Measurements from ENCODE around the gene CFAP77.

The CFAP77 gene

GRCh38 chr9:132591751-132592314, 181.8 kb downstream of the CFAP77 start:
- H3K9me3 Mint-ChIP-seq, result no peaks in the 10 kb centered on the region
- H3K27me3 Mint-ChIP-seq (ENCODE audit: low read depth), result peaks cover 84% of the 10 kb centered on the region
- no peak overlapping the region for H3K27ac Mint-ChIP-seq
- peaks cover 5% of the 10 kb centered on the region for H3K4me1 Mint-ChIP-seq
- no peak for TF ChIP-seq CTCF (IDR thresholded peaks at IDR 0.05; ENCODE audit: unreplicated experiment in 3 of 3)
- no peak overlapping the region for H3K4me3 Mint-ChIP-seq
- peaks cover 29% of the 10 kb centered on the region for H3K36me3 Mint-ChIP-seq (ENCODE audit: low read depth)

- no peak overlapping the region for H3K27ac Mint-ChIP-seq
- peaks cover 78% of the 10 kb centered on the region for H3K27me3 Mint-ChIP-seq (ENCODE audit: low read depth)
- TF ChIP-seq CTCF (IDR thresholded peaks at IDR 0.05; ENCODE audit: unreplicated experiment in 3 of 3), result no peak
- no peak overlapping the region for H3K4me3 Mint-ChIP-seq
- H3K9me3 Mint-ChIP-seq, result no peaks in the 10 kb centered on the region
- H3K36me3 Mint-ChIP-seq (ENCODE audit: low read depth), result peaks cover 29% of the 10 kb centered on the region
- peaks cover 5% of the 10 kb centered on the region for H3K4me1 Mint-ChIP-seq
Measured at GRCh38 chr9:132592451-132592850, 182.4 kb downstream of the CFAP77 start.

- no peak overlapping the region for H3K27ac Mint-ChIP-seq
- H3K4me1 Mint-ChIP-seq, result peaks cover 5% of the 10 kb centered on the region
- peaks cover 60% of the 10 kb centered on the region for H3K27me3 Mint-ChIP-seq (ENCODE audit: low read depth)
- no peak overlapping the region for H3K4me3 Mint-ChIP-seq
- no peaks in the 10 kb centered on the region for H3K9me3 Mint-ChIP-seq
- no peak for TF ChIP-seq CTCF (IDR thresholded peaks at IDR 0.05; ENCODE audit: unreplicated experiment in 3 of 3)
- peaks cover 34% of the 10 kb centered on the region for H3K36me3 Mint-ChIP-seq (ENCODE audit: low read depth)
Measured at GRCh38 chr9:132594412-132594811, 184.4 kb downstream of the CFAP77 start.

GRCh38 chr9:132595319-132595718, 185.3 kb downstream of the CFAP77 start:
- Mint-ChIP-seq H3K9me3 (no peaks in the 10 kb centered on the region), H3K27me3 (ENCODE audit: low read depth) (peaks cover 51% of the 10 kb centered on the region)

GRCh38 chr9:132596200-132596599, 186.2 kb downstream of the CFAP77 start:
- no peak overlapping the region for H3K27ac Mint-ChIP-seq
- no peaks in the 10 kb centered on the region for H3K9me3 Mint-ChIP-seq
- H3K4me1 Mint-ChIP-seq, result peaks cover 3% of the 10 kb centered on the region
- TF ChIP-seq CTCF (IDR thresholded peaks at IDR 0.05; ENCODE audit: unreplicated experiment in 3 of 3), result no peak
- H3K36me3 Mint-ChIP-seq (ENCODE audit: low read depth), result peaks cover 50% of the 10 kb centered on the region
- H3K27me3 Mint-ChIP-seq (ENCODE audit: low read depth), result peaks cover 43% of the 10 kb centered on the region
- no peak overlapping the region for H3K4me3 Mint-ChIP-seq

More at GRCh38 chr9:132595319-132595718, 185.3 kb downstream of the CFAP77 start:
- H3K36me3 Mint-ChIP-seq (ENCODE audit: low read depth), result peaks cover 42% of the 10 kb centered on the region
- H3K4me3 Mint-ChIP-seq, result no peak overlapping the region
- TF ChIP-seq CTCF (IDR thresholded peaks at IDR 0.05; ENCODE audit: unreplicated experiment in 3 of 3), result no peak
- no peak overlapping the region for H3K27ac Mint-ChIP-seq
- H3K4me1 Mint-ChIP-seq, result peaks cover 5% of the 10 kb centered on the region

GRCh38 chr9:132597073-132597775, 187.2 kb downstream of the CFAP77 start:
- no peaks in the 10 kb centered on the region for H3K9me3 Mint-ChIP-seq

More at GRCh38 chr9:132597073-132597775, 187.2 kb downstream of the CFAP77 start:
- H3K36me3 Mint-ChIP-seq (ENCODE audit: low read depth), result peaks cover 50% of the 10 kb centered on the region
- H3K27ac Mint-ChIP-seq, result no peak overlapping the region
- H3K4me3 Mint-ChIP-seq, result no peak overlapping the region
- H3K27me3 Mint-ChIP-seq (ENCODE audit: low read depth), result peaks cover 33% of the 10 kb centered on the region
- H3K4me1 Mint-ChIP-seq, result no peaks in the 10 kb centered on the region
- no peak for TF ChIP-seq CTCF (IDR thresholded peaks at IDR 0.05; ENCODE audit: unreplicated experiment in 3 of 3)
